ENCODE data around the gene TOMM40L.
A peak's percentile ranks its signal among the peaks of the same experiment; 100 is the strongest.

The TOMM40L gene

GRCh38 chr1:161259345-161259702, 33.5 kb downstream of the TOMM40L start:
- peaks cover 2% of the 10 kb centered on the region; the same call in 1 of the 2 replicates for H3K9me3 ChIP-seq
- peak overlapping the region; percentile 42; the same call in 1 of the 2 replicates for H3K4me3 ChIP-seq
- DNase-seq (ENCODE audit: low spot score in 2 of 2), result no peak
- in situ Hi-C loops (cut with MboI; ENCODE audit: low sequenced_read_pairs), result no loop called here
- no peaks in the 10 kb centered on the region for H3K36me3 ChIP-seq (replicated peaks)
- H3K27me3 ChIP-seq (ENCODE audit: low read depth), result peaks cover 28% of the 10 kb centered on the region
- peaks cover 6% of the 10 kb centered on the region; the same call in 1 of the 2 replicates for H3K4me1 ChIP-seq

- Histone ChIP-seq H3K27me3 (ENCODE audit: low read depth) (peaks cover 28% of the 10 kb centered on the region), H3K4me3 (no peak overlapping the region)
These were observed 33.9 kb downstream of the TOMM40L start for GRCh38 chr1:161259765-161260164.

GRCh38 chr1:161260376-161261260, 34.8 kb downstream of the TOMM40L start:
- H3K4me3 ChIP-seq, result no peak overlapping the region
- in situ Hi-C loops (cut with MboI; ENCODE audit: low sequenced_read_pairs), result no loop called here
- H3K36me3 ChIP-seq (replicated peaks), result no peaks in the 10 kb centered on the region
- H3K4me1 ChIP-seq, result peaks cover 6% of the 10 kb centered on the region; the same call in 1 of the 2 replicates
- peaks cover 28% of the 10 kb centered on the region for H3K27me3 ChIP-seq (ENCODE audit: low read depth)
- peaks cover 2% of the 10 kb centered on the region; the same call in 1 of the 2 replicates for H3K9me3 ChIP-seq
- DNase-seq (ENCODE audit: low spot score in 2 of 2), result no peak

More at GRCh38 chr1:161259765-161260164, 33.9 kb downstream of the TOMM40L start:
- Histone ChIP-seq H3K9me3 (peaks cover 2% of the 10 kb centered on the region; the same call in 1 of the 2 replicates), H3K4me1 (peaks cover 6% of the 10 kb centered on the region; the same call in 1 of the 2 replicates), H3K36me3 (replicated peaks) (no peaks in the 10 kb centered on the region)
- in situ Hi-C loops (cut with MboI; ENCODE audit: low sequenced_read_pairs), result no loop called here
- no peak for DNase-seq (ENCODE audit: low spot score in 2 of 2)

- no peak overlapping the region for H3K4me3 ChIP-seq
These were observed 35.7 kb downstream of the TOMM40L start for GRCh38 chr1:161261261-161262235.

GRCh38 chr1:161265305-161265704, 39.4 kb downstream of the TOMM40L start:
- H3K27me3 ChIP-seq (ENCODE audit: low read depth), result peaks cover 9% of the 10 kb centered on the region
- H3K4me1 ChIP-seq, result peaks cover 3% of the 10 kb centered on the region; the same call in 1 of the 2 replicates
- H3K36me3 ChIP-seq (replicated peaks), result no peaks in the 10 kb centered on the region
- no peak overlapping the region for H3K4me3 ChIP-seq
- in situ Hi-C loops (cut with MboI; ENCODE audit: low sequenced_read_pairs), result no loop called here
- no peak for DNase-seq (ENCODE audit: low spot score in 2 of 2)
- no peaks in the 10 kb centered on the region for H3K9me3 ChIP-seq

More at GRCh38 chr1:161261261-161262235, 35.7 kb downstream of the TOMM40L start:
- H3K9me3 ChIP-seq, result peaks cover 2% of the 10 kb centered on the region; the same call in 1 of the 2 replicates
- DNase-seq (ENCODE audit: low spot score in 2 of 2), result no peak
- in situ Hi-C loops (cut with MboI; ENCODE audit: low sequenced_read_pairs), result no loop called here
- H3K4me1 ChIP-seq, result peaks cover 6% of the 10 kb centered on the region; the same call in 1 of the 2 replicates
- H3K36me3 ChIP-seq (replicated peaks), result no peaks in the 10 kb centered on the region
- peaks cover 28% of the 10 kb centered on the region for H3K27me3 ChIP-seq (ENCODE audit: low read depth)

GRCh38 chr1:161266202-161266601, 40.3 kb downstream of the TOMM40L start:
- Histone ChIP-seq H3K4me3 (no peak overlapping the region), H3K36me3 (replicated peaks) (no peaks in the 10 kb centered on the region), H3K4me1 (peaks cover under 1% of the 10 kb centered on the region; the same call in 1 of the 2 replicates), H3K9me3 (no peaks in the 10 kb centered on the region), H3K27me3 (ENCODE audit: low read depth) (peaks cover under 1% of the 10 kb centered on the region; the same call in 1 of the 2 replicates)
- in situ Hi-C loops (cut with MboI; ENCODE audit: low sequenced_read_pairs), result no loop called here
- no peak for DNase-seq (ENCODE audit: low spot score in 2 of 2)

- H3K9me3 ChIP-seq, result no peaks in the 10 kb centered on the region
- H3K36me3 ChIP-seq (replicated peaks), result no peaks in the 10 kb centered on the region
- in situ Hi-C loops (cut with MboI; ENCODE audit: low sequenced_read_pairs), result no loop called here
- H3K4me1 ChIP-seq, result no peaks in the 10 kb centered on the region
- H3K4me3 ChIP-seq, result no peak overlapping the region
- DNase-seq (ENCODE audit: low spot score in 2 of 2), result no peak
- 0 out of 2 replicates have a peak, but pooled peaks cover 2% of the 10 kb centered on the region for H3K27me3 ChIP-seq (ENCODE audit: low read depth)
These were observed 41.0 kb downstream of the TOMM40L start for GRCh38 chr1:161266836-161267235.

- Histone ChIP-seq H3K27me3 (ENCODE audit: low read depth) (0 out of 2 replicates have a peak, but pooled peaks cover 2% of the 10 kb centered on the region), H3K4me1 (no peaks in the 10 kb centered on the region), H3K36me3 (replicated peaks) (no peaks in the 10 kb centered on the region), H3K4me3 (no peak overlapping the region), H3K9me3 (no peaks in the 10 kb centered on the region)
- in situ Hi-C loops (cut with MboI; ENCODE audit: low sequenced_read_pairs), result no loop called here
- no peak for DNase-seq (ENCODE audit: low spot score in 2 of 2)
These were observed 41.5 kb downstream of the TOMM40L start for GRCh38 chr1:161267321-161267720.

- Histone ChIP-seq H3K9me3 (no peaks in the 10 kb centered on the region), H3K4me1 (no peaks in the 10 kb centered on the region), H3K36me3 (replicated peaks) (no peaks in the 10 kb centered on the region), H3K4me3 (no peak overlapping the region), H3K27me3 (ENCODE audit: low read depth) (peaks cover 13% of the 10 kb centered on the region)
- no peak for DNase-seq (ENCODE audit: low spot score in 2 of 2)
- in situ Hi-C loops (cut with MboI; ENCODE audit: low sequenced_read_pairs), result no loop called here
These were observed 47.5 kb downstream of the TOMM40L start for GRCh38 chr1:161273402-161273801.

GRCh38 chr1:161274874-161275273, 49.0 kb downstream of the TOMM40L start:
- Histone ChIP-seq H3K4me1 (no peaks in the 10 kb centered on the region), H3K27me3 (ENCODE audit: low read depth) (peaks cover 18% of the 10 kb centered on the region), H3K9me3 (no peaks in the 10 kb centered on the region), H3K36me3 (replicated peaks) (no peaks in the 10 kb centered on the region), H3K4me3 (no peak overlapping the region)
- no peak for DNase-seq (ENCODE audit: low spot score in 2 of 2)
- in situ Hi-C loops (cut with MboI; ENCODE audit: low sequenced_read_pairs), result no loop called here

Data from HAP-1 (cell line).